KOPT-K1 (cell line): ENCODE results near the gene BGN.

Experiments used
- H3K27ac ChIP-seq: fragments of 200-600 bp; sonication (generic); 2 replicates; pipeline ENCODE4 v1.5.1; 2016; ENCODE audit warnings: antibody characterized with exemption, mild to moderate bottlenecking, low read depth, low read length; ENCODE audit not compliant: poor library complexity, severe bottlenecking
- H3K36me3 ChIP-seq: fragments of 200-600 bp; sonication (generic); 2 replicates; pipeline ENCODE4 v1.5.1; 2017; ENCODE audit warnings: antibody characterized with exemption, mild to moderate bottlenecking, low read length, moderate library complexity; ENCODE audit not compliant: insufficient read depth
- H3K9me3 ChIP-seq: fragments of 200-600 bp; sonication (generic); 2 replicates; pipeline ENCODE4 v1.5.1; 2017; ENCODE audit warnings: antibody characterized with exemption, low read length, mild to moderate bottlenecking; ENCODE audit not compliant: insufficient read depth, poor library complexity, severe bottlenecking

BGN gene

GRCh38 chrX:153517423-153517822 lies 22.6 kb downstream of the BGN start, which contains the start of gene ATP2B3:
ATP2B3 (plus strand) TSS chrX:153517642; CDS start chrX:153536248, 18,606 bp downstream.
- Histone ChIP-seq H3K27ac (no peak within 1 kb of the TSS), H3K9me3 (no peaks in the 10 kb centered on the region), H3K36me3 (no peaks in the 10 kb centered on the region)

GRCh38 chrX:153517946-153518834 lies 23.4 kb downstream of the BGN start:
- no peaks in the 10 kb centered on the region for H3K36me3 ChIP-seq
- no peaks in the 10 kb centered on the region for H3K9me3 ChIP-seq
- H3K27ac ChIP-seq = no peak overlapping the region

- H3K36me3 ChIP-seq = no peaks in the 10 kb centered on the region
- H3K27ac ChIP-seq = no peak overlapping the region
- H3K9me3 ChIP-seq = no peaks in the 10 kb centered on the region
Measured at GRCh38 chrX:153519569-153520286, 24.9 kb downstream of the BGN start.

GRCh38 chrX:153520287-153520917 lies 25.6 kb downstream of the BGN start:
- Histone ChIP-seq H3K9me3 (no peaks in the 10 kb centered on the region), H3K27ac (no peak overlapping the region), H3K36me3 (no peaks in the 10 kb centered on the region)

GRCh38 chrX:153521034-153521433 lies 26.3 kb downstream of the BGN start:
- no peaks in the 10 kb centered on the region for H3K9me3 ChIP-seq
- no peak overlapping the region for H3K27ac ChIP-seq
- H3K36me3 ChIP-seq = no peaks in the 10 kb centered on the region

GRCh38 chrX:153522259-153522658 lies 27.5 kb downstream of the BGN start:
- Histone ChIP-seq H3K27ac (no peak overlapping the region), H3K9me3 (no peaks in the 10 kb centered on the region), H3K36me3 (no peaks in the 10 kb centered on the region)

- no peaks in the 10 kb centered on the region for H3K36me3 ChIP-seq
- H3K9me3 ChIP-seq = no peaks in the 10 kb centered on the region
- no peak overlapping the region for H3K27ac ChIP-seq
Measured at GRCh38 chrX:153523269-153523668, 28.5 kb downstream of the BGN start.

GRCh38 chrX:153524234-153524633 lies 29.5 kb downstream of the BGN start:
- no peaks in the 10 kb centered on the region for H3K36me3 ChIP-seq
- H3K27ac ChIP-seq = no peak overlapping the region
- H3K9me3 ChIP-seq = no peaks in the 10 kb centered on the region

- Histone ChIP-seq H3K9me3 (no peaks in the 10 kb centered on the region), H3K36me3 (no peaks in the 10 kb centered on the region), H3K27ac (no peak overlapping the region)
Measured at GRCh38 chrX:153525451-153525850, 30.7 kb downstream of the BGN start.

GRCh38 chrX:153526042-153526441 lies 31.3 kb downstream of the BGN start:
- no peak overlapping the region for H3K27ac ChIP-seq
- no peaks in the 10 kb centered on the region for H3K36me3 ChIP-seq
- no peaks in the 10 kb centered on the region for H3K9me3 ChIP-seq

GRCh38 chrX:153526801-153527200 lies 32.0 kb downstream of the BGN start:
- Histone ChIP-seq H3K36me3 (no peaks in the 10 kb centered on the region), H3K9me3 (no peaks in the 10 kb centered on the region), H3K27ac (no peak overlapping the region)

- Histone ChIP-seq H3K9me3 (no peaks in the 10 kb centered on the region), H3K36me3 (no peaks in the 10 kb centered on the region), H3K27ac (no peak overlapping the region)
Measured at GRCh38 chrX:153527208-153527607, 32.4 kb downstream of the BGN start.

GRCh38 chrX:153530411-153531129 lies 35.8 kb downstream of the BGN start:
- no peak overlapping the region for H3K27ac ChIP-seq
- H3K9me3 ChIP-seq = no peaks in the 10 kb centered on the region
- no peaks in the 10 kb centered on the region for H3K36me3 ChIP-seq

- no peaks in the 10 kb centered on the region for H3K9me3 ChIP-seq
- H3K27ac ChIP-seq = no peak overlapping the region
- no peaks in the 10 kb centered on the region for H3K36me3 ChIP-seq
Measured at GRCh38 chrX:153533091-153533490, 38.3 kb downstream of the BGN start.

GRCh38 chrX:153537080-153537479 lies 42.3 kb downstream of the BGN start:
- Histone ChIP-seq H3K9me3 (no peaks in the 10 kb centered on the region), H3K36me3 (no peaks in the 10 kb centered on the region), H3K27ac (no peak overlapping the region)
